ENCODE results near the gene ANO2.
"Not testable (repeated sequence)": the region's sequence is repeated elsewhere in the genome, so short reads cannot be mapped to it uniquely, and the experiment has no call there.

Gene ANO2

DNA sequence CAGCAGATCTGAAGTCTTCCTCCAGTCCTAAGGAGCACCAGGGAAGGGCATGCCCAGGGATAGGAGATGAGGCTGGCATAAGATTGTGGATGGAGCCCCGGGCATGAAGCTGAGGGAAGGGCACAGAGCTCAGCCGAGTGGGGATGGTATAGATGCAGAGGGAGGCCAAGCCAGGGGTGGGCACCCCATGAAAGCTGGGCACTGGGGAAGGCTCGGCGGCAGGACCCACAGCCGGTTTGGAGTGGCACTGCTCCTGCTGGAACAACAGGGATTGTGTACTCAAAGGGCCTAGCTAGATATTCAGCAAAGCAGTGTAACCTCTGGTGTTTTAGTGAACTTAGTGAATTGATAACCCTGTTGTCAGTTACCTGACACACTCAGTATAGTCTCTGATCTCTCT is 396.0 kb downstream of the ANO2 start:
- no peak for DNase-seq (ENCODE audit: low read depth in 3 of 3)

GRCh38 chr12:5548152-5548943 is 396.7 kb downstream of the ANO2 start:
- no peak for DNase-seq (ENCODE audit: low read depth in 3 of 3)

- no peak for DNase-seq (ENCODE audit: low read depth in 3 of 3)
These were observed 398.4 kb downstream of the ANO2 start for GRCh38 chr12:5546616-5547015.

GRCh38 chr12:5537771-5538170 is 407.3 kb downstream of the ANO2 start:
- DNase-seq (ENCODE audit: low read depth in 3 of 3) = no peak

DNA sequence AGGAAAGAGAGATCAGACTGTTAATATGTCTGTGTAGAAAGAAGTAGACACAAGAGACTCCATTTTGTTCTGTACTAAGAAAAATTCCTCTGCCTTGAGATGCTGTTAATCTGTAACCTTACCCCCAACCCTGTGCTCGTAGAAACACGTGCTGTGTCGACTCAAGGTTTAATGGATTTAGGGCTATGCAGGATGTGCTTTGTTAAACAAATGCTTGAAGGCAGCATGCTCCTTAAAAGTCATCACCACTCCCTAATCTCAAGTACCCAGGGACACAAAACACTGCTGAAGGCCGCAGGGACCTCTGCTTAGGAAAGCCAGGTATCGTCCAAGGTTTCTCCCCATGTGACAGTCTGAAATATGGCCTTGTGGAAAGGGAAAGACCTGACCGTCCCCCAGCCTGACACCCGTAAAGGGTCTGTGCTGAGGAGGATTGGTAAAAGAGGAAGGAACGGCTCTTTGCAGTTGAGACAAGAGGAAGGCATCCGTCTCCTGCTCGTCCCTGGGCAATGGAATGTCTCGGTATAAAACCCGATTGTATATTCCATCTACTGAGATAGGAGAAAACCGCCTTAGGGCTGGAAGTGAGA is 407.9 kb downstream of the ANO2 start:
- DNase-seq (ENCODE audit: low read depth in 3 of 3) = not testable (repeated sequence)

DNA sequence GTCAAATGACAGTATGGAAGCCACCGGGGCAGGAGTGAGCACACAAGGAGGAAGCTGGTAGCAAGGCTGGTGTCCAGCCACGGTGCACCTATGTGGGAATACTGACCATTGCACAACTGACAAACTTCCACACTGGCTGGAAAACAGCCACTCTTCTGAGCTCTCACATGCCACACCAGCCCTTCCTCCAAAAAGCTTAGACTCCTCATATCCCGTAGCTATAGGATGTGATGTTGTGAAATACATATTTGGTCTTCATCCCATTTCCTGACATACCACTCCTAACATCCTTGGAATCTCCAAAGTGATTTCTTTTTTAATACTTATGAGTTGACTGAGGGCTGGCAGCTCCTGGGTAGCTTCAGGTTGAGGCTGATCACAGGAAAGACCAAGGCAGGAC is 409.5 kb downstream of the ANO2 start:
- no peak for DNase-seq (ENCODE audit: low read depth in 3 of 3)

DNA sequence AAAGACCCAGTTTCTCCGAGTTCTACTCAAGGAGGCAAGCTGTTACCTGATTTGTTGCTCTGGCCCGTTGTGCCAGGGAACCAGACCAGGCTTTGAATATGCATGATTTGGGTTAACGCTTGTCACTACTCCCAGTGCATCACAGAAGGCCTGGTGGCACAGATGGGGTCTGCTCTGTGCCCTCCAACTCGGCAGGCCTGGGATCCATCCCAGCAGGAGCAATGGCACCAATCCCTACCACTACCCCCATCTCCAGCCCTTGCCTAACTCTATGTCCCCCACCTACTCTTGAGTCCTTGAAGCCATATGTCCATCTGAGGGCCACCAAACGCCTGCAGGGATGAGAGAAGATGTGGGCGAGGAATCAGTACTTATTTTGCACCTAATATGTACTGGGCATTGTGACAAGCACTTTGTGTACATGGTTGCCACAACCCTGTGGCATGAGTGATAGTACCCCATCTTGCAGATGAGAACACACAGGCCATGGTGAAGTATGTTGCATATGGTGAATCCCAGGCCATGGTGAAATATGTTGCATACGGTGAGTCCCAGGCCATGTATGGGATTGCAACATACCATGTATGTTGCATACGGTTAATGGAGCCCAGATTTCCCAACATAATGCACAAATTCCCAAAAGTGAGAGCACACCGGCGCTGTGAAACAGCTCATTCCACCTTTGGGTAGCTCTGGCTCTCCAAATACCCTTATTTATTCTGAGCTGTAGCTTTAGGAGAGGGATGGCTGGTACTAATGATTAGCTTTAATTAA is 410.4 kb downstream of the ANO2 start:
- DNase-seq (ENCODE audit: low read depth in 3 of 3) = no peak

DNA sequence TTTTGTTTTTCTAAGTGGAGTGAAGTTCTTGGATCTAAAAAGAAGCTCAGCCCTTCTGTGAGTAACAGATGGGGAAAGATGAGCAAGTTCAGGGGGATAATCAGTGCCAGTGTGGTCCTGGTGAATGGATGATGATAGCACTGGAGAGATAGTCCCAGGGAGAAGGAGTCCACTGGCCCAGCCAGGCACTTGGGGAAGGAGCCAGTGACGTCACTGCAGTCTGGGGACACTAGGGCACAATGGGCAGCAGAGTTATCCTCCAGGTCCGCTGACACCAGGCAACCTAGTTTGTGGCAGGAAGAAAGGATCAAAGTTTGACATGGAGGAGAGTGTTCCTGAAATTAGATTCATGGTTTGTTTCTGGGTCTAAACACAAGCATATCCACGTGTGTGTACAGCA is 411.7 kb downstream of the ANO2 start:
- no peak for DNase-seq (ENCODE audit: low read depth in 3 of 3)

GRCh38 chr12:5525783-5526367 is 419.2 kb downstream of the ANO2 start:
- no peak for DNase-seq (ENCODE audit: low read depth in 3 of 3)

DNA sequence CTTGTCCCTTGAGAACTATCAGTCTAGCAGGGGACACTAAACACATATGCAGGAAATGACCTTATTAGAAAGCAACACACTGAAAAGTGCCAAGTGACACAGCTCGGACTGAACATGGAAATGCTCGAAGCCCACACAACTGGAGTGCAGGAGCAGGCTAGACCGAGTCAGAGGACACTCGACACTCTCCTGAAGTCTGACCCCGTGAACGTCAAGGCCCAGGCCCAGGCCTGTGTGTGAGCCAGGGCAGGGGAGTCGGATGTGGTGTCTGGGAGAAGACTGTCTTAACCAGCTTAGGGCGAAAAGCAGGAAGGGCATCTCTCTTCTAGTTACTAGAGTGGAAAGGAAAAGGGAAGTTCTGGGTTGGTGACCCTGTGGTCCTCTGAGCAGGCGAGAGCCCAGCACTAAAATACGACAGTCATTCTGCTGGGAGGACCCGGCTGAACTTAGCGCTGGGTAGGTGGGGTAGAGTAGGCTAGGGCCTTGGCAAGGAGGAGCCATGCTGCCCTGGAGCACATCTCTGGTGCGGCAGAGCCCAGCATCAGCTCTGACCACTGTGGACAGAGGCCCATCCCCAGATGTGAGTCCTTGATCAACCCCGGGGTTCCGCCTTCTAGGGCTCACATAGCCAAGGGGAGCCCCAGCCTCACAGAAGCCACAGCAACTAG is 420.2 kb downstream of the ANO2 start:
- DNase-seq (ENCODE audit: low read depth in 3 of 3) = no peak

- no peak for DNase-seq (ENCODE audit: low read depth in 3 of 3)
These were observed 420.8 kb downstream of the ANO2 start for GRCh38 chr12:5524116-5524768.

GRCh38 chr12:5523396-5524115 is 421.5 kb downstream of the ANO2 start:
- DNase-seq (ENCODE audit: low read depth in 3 of 3) = no peak

DNA sequence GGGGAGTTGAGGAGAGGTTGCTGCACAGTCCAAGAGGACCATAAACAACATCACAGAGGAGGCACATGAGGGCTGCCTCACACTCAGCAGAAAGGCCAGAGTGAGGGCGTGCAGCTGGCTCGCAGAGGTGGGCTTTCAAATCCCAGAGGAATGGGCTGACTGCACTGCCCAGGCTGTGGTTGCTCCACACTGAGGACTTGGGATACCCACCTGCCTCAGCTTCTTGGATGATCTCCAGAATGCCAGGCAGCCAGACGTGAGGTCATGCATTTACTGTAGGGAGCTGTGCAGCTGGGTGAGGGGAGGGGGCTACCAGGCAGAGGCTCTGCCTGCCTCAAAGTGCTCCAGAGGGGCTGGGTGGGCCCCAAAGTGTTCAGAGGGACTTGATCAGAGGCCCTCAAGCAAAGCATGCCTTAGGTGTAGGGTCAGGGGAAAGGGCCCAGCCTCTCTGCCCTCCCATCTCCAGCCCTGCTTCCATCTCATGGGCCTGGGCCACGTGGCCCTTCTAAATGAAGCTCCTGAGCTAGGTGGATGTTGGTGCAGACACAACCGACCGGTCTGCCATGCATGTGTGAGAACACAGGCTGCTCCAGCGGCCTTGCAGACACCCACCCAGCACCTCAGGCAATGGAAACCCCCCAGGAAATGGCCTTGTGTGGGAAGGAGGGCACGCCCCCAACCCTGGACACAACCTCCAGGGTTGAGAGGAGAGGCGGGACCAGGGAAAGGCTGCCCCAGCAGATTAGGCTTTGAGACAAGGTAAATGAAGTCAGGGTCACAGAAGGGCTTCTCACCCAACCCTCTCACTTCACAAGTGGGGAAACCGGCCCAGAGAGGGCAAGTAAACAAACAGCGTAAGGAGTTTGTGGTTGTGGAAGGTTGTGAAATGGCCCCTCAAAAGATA is 422.4 kb downstream of the ANO2 start:
- DNase-seq (ENCODE audit: low read depth in 3 of 3) = no peak

- no peak for DNase-seq (ENCODE audit: low read depth in 3 of 3)
These were observed 423.4 kb downstream of the ANO2 start for GRCh38 chr12:5521456-5522325.

- DNase-seq (ENCODE audit: low read depth in 3 of 3) = no peak
These were observed 424.2 kb downstream of the ANO2 start for GRCh38 chr12:5520831-5521230.

DNA sequence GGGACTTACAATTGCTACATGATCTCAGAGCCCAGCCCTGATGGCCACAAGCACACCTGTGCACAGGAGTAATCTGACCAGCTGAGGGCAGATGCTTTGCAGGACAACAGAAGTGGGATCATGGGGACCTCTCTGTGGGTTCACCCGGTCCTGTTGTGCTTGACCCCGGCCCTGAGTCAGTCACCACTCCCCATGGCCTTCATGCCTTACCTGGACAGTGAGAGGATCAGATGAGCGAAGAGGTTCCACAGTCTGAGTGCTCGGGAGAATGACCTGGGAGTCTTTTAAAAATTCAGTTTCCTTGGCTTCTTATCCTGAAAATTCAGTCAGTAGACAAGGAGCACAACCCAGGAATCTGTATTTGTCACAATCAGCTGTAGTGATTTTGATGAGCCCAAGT is 425.0 kb downstream of the ANO2 start:
- DNase-seq (ENCODE audit: low read depth in 3 of 3) = no peak

DNA sequence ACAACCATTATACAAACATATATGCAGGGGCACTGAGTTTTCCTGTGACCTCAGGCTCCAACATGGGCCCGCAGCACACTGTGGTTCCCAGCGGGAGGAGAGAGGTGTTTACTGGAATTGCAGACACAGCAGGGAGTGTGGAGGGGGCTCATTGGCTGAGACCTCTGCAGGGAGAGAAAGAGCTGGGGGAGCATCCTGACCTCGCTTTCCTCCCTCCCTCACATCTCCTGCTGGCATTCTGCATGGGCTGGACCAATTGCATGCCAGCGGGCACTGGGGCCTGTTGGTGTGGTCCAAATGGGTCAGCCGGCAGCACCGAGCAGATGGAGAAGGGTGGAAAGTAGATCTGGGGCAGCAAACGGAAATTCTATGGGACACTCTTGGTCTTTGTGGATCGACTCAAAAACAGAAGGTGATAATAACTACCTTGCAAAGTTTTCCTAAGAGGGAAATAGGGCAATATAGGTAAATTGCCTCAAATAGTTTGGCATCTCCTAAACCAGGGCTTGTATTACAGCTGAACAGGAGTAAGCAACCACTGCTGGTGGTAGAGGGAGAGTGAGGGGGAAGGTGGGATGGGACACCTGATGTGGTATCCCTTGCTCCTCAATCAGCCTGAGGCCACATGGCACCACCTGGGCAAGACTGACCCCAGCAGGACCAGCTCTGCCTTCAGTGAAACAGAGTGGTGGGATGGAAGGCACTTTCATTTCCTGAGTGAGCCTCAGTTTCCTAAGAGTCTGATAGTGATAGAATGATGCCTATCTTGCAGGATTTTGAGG is 426.3 kb downstream of the ANO2 start:
- DNase-seq (ENCODE audit: low read depth in 3 of 3) = no peak

All from stimulated activated CD4-positive, alpha-beta T cell treated with anti-CD3 and anti-CD28 coated beads, TNF-alpha, amount 100 ng/mL, for 4 hours (primary cell).